Measurements from ENCODE around the gene FOXK2.
"Not testable (repeated sequence)": the region's sequence is repeated elsewhere in the genome, so short reads cannot be mapped to it uniquely, and the experiment has no call there.

FOXK2 gene

GRCh38 chr17:82569621-82570020 lies 50.1 kb downstream of the FOXK2 start:
- TF ChIP-seq CTCF (conservative IDR thresholded peaks at IDR 0.05; ENCODE audit: low read depth), result no peak
- CTCF ChIA-PET, result no interaction called here
- no peak for DNase-seq (ENCODE audit: low spot score)
- no peak overlapping the region for H3K27ac ChIP-seq
- POLR2A ChIA-PET (ENCODE audit: low non-redundant PET), result interaction anchor here (0.6 kb wide), 1 partner anchor 201 kb away, joined by 5 read pairs; no protein-coding TSS in a partner anchor

GRCh38 chr17:82570277-82570676 lies 50.7 kb downstream of the FOXK2 start:
- POLR2A ChIA-PET (ENCODE audit: low non-redundant PET), result no interaction called here
- TF ChIP-seq CTCF (conservative IDR thresholded peaks at IDR 0.05; ENCODE audit: low read depth), result no peak
- CTCF ChIA-PET, result interaction anchor here (0.7 kb wide), 1 partner anchor 98 kb away, joined by 3 read pairs; no protein-coding TSS in a partner anchor
- no peak for DNase-seq (ENCODE audit: low spot score)
- 0 out of 2 replicates have a peak overlapping the region, but pooled peaks have one; percentile 6 for H3K27ac ChIP-seq

- ChIA-PET POLR2A (ENCODE audit: low non-redundant PET) (no interaction called here), CTCF (no interaction called here)
- no peak for TF ChIP-seq CTCF (conservative IDR thresholded peaks at IDR 0.05; ENCODE audit: low read depth)
- no peak for DNase-seq (ENCODE audit: low spot score)
- no peak overlapping the region for H3K27ac ChIP-seq
These were observed 52.3 kb downstream of the FOXK2 start for GRCh38 chr17:82571855-82572254.

- H3K27ac ChIP-seq, result no peak overlapping the region
- POLR2A ChIA-PET (ENCODE audit: low non-redundant PET), result interaction anchor here (0.7 kb wide), 1 partner anchor 66 kb away, joined by 4 read pairs; no protein-coding TSS in a partner anchor
- CTCF ChIA-PET, result no interaction called here
- no peak for DNase-seq (ENCODE audit: low spot score)
- TF ChIP-seq CTCF (conservative IDR thresholded peaks at IDR 0.05; ENCODE audit: low read depth), result no peak
These were observed 54.5 kb downstream of the FOXK2 start for GRCh38 chr17:82574041-82574440.

- POLR2A ChIA-PET (ENCODE audit: low non-redundant PET); DNase-seq (ENCODE audit: low spot score); H3K27ac ChIP-seq; CTCF ChIA-PET: not testable (repeated sequence)
These were observed 56.2 kb downstream of the FOXK2 start for GRCh38 chr17:82575581-82576221.

- no peak for TF ChIP-seq CTCF (conservative IDR thresholded peaks at IDR 0.05; ENCODE audit: low read depth)
- DNase-seq (ENCODE audit: low spot score), result no peak
- ChIA-PET CTCF (no interaction called here), POLR2A (ENCODE audit: low non-redundant PET) (no interaction called here)
- peak overlapping the region; percentile 4; the same call in 1 of the 2 replicates for H3K27ac ChIP-seq
These were observed 57.8 kb downstream of the FOXK2 start for GRCh38 chr17:82577300-82577699.

- CTCF ChIA-PET; POLR2A ChIA-PET (ENCODE audit: low non-redundant PET); H3K27ac ChIP-seq; DNase-seq (ENCODE audit: low spot score): not testable (repeated sequence)
These were observed 60.4 kb downstream of the FOXK2 start for GRCh38 chr17:82579969-82580368.

All from RWPE1 (cell line).